RWPE1 (cell line): ENCODE results near the gene RCAN1.

Source experiments
- CTCF ChIA-PET: fragments of 350-600 bp; sonication (Branson Sonifier 250); formaldehyde crosslinking; extraction: SDS; loops from one replicate; lab custom pipeline; 2021; lab: Yijun Ruan, JAX
- POLR2A ChIA-PET: fragments of 400-600 bp; formaldehyde crosslinking; extraction: SDS; loops from one replicate; lab custom pipeline; 2020; ENCODE audit warnings: antibody characterized with exemption; ENCODE audit not compliant: low non-redundant PET; lab: Yijun Ruan, JAX
- DNase-seq: peaks from one replicate; pipeline ENCODE4 v3.0.0; 2012; ENCODE audit warnings: low spot score
- H3K27ac ChIP-seq: fragments of 450-650 bp; 2 replicates; pipeline ENCODE4 v1.5.1; 2017
- CTCF ChIP-seq: fragments of 450-650 bp; conservative IDR thresholded peaks from 2 replicates; pipeline ENCODE4 v1.5.1; 2017; ENCODE audit warnings: low read depth, mild to moderate bottlenecking

Gene RCAN1

GRCh38 chr21:34523019-34523555 is 91.8 kb downstream of the RCAN1 start:
- TF ChIP-seq CTCF = no peak
- POLR2A ChIA-PET = no interaction called here
- DNase-seq = no peak
- CTCF ChIA-PET = interaction anchor here (0.6 to 1.9 kb wide), 5 partner anchors 12 to 172 kb away, joined by 3 to 8 read pairs (median 4); no protein-coding TSS in a partner anchor
- peak overlapping the region; percentile 2; the same call in 1 of the 2 replicates for H3K27ac ChIP-seq

- CTCF ChIA-PET = interaction anchor here (1.4 to 1.9 kb wide), 2 partner anchors 11 to 80 kb away, joined by 4 to 8 read pairs; no protein-coding TSS in a partner anchor
- no peak overlapping the region for H3K27ac ChIP-seq
- no peak for TF ChIP-seq CTCF
- DNase-seq = no peak
- POLR2A ChIA-PET = no interaction called here
Measured at GRCh38 chr21:34522284-34522683, 92.6 kb downstream of the RCAN1 start.

GRCh38 chr21:34521561-34521960 is 93.4 kb downstream of the RCAN1 start:
- DNase-seq = no peak
- H3K27ac ChIP-seq = no peak overlapping the region
- POLR2A ChIA-PET = no interaction called here
- no peak for TF ChIP-seq CTCF
- CTCF ChIA-PET = interaction anchor here (1.9 kb wide), 1 partner anchor 81 kb away, joined by 8 read pairs; no protein-coding TSS in a partner anchor

GRCh38 chr21:34520764-34521508 is 94.0 kb downstream of the RCAN1 start:
- no peak overlapping the region for H3K27ac ChIP-seq
- CTCF ChIA-PET = no interaction called here
- DNase-seq = no peak
- no peak for TF ChIP-seq CTCF
- POLR2A ChIA-PET = no interaction called here

GRCh38 chr21:34520281-34520680 is 94.6 kb downstream of the RCAN1 start:
- ChIA-PET POLR2A (no interaction called here), CTCF (no interaction called here)
- DNase-seq = no peak
- H3K27ac ChIP-seq = no peak overlapping the region
- no peak for TF ChIP-seq CTCF

- POLR2A ChIA-PET = no interaction called here
- H3K27ac ChIP-seq = no peak overlapping the region
- CTCF ChIA-PET = no interaction called here
- DNase-seq = no peak
- TF ChIP-seq CTCF = no peak
Measured at GRCh38 chr21:34519694-34520093, 95.2 kb downstream of the RCAN1 start.
